Measurements from ENCODE around the gene ZNF76. TPM values are rescaled to one million over a fixed set of nuclear protein-coding genes. Genes with fewer than 3 reads are reported as not detected.

Gene ZNF76
- total and polyA plus RNA-seq, 9 of the 15 experiments (the other 6 are each of a cell fraction or from before 2014, with no cell fraction given), result 1.2 to 17.8 (median 10.7) TPM

DNA sequence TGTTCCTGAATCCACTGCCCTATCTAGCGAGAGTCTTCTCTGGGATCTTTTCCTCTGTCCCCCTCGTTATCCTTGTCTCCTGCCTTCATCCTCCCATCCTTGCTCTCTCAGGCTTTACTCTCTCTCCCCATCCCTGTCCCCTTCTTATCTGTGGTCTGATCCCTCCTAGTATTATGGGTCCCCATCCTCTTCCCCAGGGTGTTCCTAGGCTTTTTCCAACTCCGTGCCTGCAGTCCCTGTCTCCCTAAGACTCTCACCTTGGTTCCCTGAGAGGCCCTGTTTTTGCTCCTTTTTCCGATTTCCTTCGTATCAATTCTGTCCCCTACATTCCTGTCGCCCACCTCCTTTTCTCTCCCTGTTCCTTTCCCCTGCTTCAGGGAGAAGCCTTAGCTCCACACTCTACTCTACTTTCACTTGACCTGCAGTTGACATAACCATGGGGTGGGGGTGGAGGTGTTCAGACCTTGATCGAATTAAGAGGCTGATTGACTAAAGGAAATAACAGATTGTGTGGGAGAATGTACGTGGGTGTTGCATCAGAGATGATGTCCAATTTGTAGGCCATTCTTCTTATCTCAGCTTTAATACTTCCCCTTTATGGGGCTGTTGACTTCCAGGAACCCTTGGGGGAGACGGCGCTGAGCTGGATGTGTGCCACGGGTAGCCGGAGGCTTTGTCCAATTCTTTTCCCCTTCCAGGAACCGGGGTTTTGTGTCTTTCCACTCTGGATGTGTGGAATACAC, 83.7 kb downstream of the ZNF76 start (continued):
- TF ChIP-seq ATF3 (IDR thresholded peaks at IDR 0.05) (peak; percentile 96), ATF3 (CRISPR knock-in tag; conservative IDR thresholded peaks at IDR 0.05) (no peak; the same call in 1 of the 2 replicates), TCFL5 (CRISPR knock-in tag; conservative IDR thresholded peaks at IDR 0.05) (no peak), ELF1 (tag; IDR thresholded peaks at IDR 0.05) (0 out of 2 replicates have a peak, but pooled peaks have one; percentile 49), BDP1 (IDR thresholded peaks at IDR 0.05; ENCODE audit: insufficient read depth, insufficient read length) (no peak), POLR2AphosphoS2 (IDR thresholded peaks at IDR 0.05; ENCODE audit: low read length) (no peak), MCM7 (IDR thresholded peaks at IDR 0.05) (no peak), CREBBP (IDR thresholded peaks at IDR 0.05; ENCODE audit: low read depth, low read length) (no peak), SETDB1 (IDR thresholded peaks at IDR 0.05; ENCODE audit: low read length) (no peak), IRF9 (tag; IDR thresholded peaks at IDR 0.05) (peak; percentile 64; the same call in 1 of the 2 replicates), DIDO1 (tag; IDR thresholded peaks at IDR 0.05; ENCODE audit: low read depth) (no peak; the same call in 1 of the 2 replicates), ZNF12 (CRISPR knock-in tag; IDR thresholded peaks at IDR 0.05) (0 out of 2 replicates have a peak, but pooled peaks have one; percentile 11), NRF1 (conservative IDR thresholded peaks at IDR 0.05 in 1 of 2, IDR thresholded peaks at IDR 0.05 in 1 of 2) (no peak), SIN3B (IDR thresholded peaks at IDR 0.05; ENCODE audit: low read depth) (no peak), GTF2F1 (IDR thresholded peaks at IDR 0.05; ENCODE audit: low read depth, low read length) (no peak), NR0B1 (IDR thresholded peaks at IDR 0.05; ENCODE audit: partially characterized antibody) (no peak), SRSF3 (IDR thresholded peaks at IDR 0.05; ENCODE audit: insufficient read depth, low read length) (no peak), TGIF2 (CRISPR knock-in tag; IDR thresholded peaks at IDR 0.05) (no peak), ZC3H4 (CRISPR knock-in tag; IDR thresholded peaks at IDR 0.05; ENCODE audit: borderline replicate concordance) (no peak), PYGO2 (tag; IDR thresholded peaks at IDR 0.05) (peak; percentile 81), EGR1 (conservative IDR thresholded peaks at IDR 0.05) (peak; percentile 97), ZNF143 (CRISPR knock-in tag; IDR thresholded peaks at IDR 0.05) (no peak)
- TF ChIP-seq, protein P1, sequence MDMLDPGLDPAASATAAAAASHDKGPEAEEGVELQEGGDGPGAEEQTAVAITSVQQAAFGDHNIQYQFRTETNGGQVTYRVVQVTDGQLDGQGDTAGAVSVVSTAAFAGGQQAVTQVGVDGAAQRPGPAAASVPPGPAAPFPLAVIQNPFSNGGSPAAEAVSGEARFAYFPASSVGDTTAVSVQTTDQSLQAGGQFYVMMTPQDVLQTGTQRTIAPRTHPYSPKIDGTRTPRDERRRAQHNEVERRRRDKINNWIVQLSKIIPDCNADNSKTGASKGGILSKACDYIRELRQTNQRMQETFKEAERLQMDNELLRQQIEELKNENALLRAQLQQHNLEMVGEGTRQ (CRISPR knock-in tag; IDR thresholded peaks at IDR 0.05), result no peak
- TF ChIP-seq, protein P2, sequence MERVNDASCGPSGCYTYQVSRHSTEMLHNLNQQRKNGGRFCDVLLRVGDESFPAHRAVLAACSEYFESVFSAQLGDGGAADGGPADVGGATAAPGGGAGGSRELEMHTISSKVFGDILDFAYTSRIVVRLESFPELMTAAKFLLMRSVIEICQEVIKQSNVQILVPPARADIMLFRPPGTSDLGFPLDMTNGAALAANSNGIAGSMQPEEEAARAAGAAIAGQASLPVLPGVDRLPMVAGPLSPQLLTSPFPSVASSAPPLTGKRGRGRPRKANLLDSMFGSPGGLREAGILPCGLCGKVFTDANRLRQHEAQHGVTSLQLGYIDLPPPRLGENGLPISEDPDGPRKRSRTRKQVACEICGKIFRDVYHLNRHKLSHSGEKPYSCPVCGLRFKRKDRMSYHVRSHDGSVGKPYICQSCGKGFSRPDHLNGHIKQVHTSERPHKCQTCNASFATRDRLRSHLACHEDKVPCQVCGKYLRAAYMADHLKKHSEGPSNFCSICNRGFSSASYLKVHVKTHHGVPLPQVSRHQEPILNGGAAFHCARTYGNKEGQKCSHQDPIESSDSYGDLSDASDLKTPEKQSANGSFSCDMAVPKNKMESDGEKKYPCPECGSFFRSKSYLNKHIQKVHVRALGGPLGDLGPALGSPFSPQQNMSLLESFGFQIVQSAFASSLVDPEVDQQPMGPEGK (CRISPR knock-in tag; IDR thresholded peaks at IDR 0.05; ENCODE audit: borderline replicate concordance), result no peak

All from K562 (cell line).